HuH-7 (cell line): Measurements from ENCODE around the gene MDH1.
"Not testable (repeated sequence)": the region's sequence is repeated elsewhere in the genome, so short reads cannot be mapped to it uniquely, and the experiment has no call there.

Experiments
- DNase-seq: peaks from one replicate; pipeline ENCODE4 v3.0.0; 2011; ENCODE audit warnings: low spot score

The MDH1 gene

DNA sequence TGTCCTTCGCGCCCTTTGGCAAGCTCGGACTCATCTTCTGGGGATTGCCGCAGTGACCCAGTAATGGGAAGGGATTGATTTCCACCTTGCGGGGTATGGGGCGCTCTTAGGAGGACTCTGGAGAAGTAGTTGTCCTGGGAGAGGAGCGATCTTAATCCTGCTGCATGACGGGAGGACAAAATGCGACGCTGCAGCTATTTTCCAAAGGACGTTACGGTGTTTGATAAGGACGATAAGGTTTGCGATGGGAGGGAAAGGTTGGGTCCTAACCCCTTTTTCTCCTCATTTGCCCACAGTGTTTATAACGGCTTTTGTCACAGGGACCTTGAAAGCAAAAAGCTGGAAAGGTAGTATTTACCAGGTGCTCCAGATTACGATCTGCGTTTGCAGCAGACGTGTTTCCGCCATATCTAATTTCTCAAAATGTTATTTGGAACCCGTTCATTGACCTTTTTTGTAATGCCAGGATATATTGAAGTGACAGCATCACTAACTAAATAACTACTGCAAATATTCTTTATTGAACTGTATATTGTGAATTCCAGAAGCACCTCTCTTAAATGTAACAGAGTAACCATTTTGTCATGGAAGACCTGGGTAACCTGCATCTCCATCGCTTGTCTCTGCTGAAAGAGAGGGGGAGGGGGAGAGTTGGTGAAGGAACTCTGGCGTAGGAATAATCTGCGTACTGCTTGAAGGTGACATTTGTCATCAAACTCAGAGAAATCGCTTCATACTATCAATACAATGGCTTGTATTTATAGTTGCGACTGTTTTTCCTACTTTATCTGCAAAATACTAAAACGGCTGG, 590 bp downstream of the MDH1 start:
- DNase-seq: no peak

GRCh38 chr2:63590626-63591408, 2.1 kb downstream of the MDH1 start:
- no peak for DNase-seq

- no peak for DNase-seq
These were observed 2.9 kb downstream of the MDH1 start for GRCh38 chr2:63591566-63592175.

DNA sequence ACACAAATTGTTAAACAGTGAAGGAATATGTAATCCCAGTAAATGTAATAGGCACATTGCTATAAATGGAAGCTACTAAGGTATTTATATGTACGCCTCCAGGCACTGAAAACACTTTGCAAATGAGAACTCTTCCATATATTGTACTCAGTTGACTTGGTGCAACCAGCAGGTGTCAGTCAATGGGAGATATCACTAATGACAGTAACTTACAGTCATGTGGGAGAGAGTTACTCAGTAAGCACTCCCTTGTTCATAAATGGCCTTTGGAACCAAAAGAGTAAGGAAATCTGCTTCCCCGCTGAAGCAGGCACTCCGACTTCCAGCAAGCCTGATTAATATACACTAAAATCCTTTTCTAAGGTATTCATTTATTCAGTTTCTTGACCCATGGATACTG, 5.9 kb downstream of the MDH1 start:
- no peak for DNase-seq

DNA sequence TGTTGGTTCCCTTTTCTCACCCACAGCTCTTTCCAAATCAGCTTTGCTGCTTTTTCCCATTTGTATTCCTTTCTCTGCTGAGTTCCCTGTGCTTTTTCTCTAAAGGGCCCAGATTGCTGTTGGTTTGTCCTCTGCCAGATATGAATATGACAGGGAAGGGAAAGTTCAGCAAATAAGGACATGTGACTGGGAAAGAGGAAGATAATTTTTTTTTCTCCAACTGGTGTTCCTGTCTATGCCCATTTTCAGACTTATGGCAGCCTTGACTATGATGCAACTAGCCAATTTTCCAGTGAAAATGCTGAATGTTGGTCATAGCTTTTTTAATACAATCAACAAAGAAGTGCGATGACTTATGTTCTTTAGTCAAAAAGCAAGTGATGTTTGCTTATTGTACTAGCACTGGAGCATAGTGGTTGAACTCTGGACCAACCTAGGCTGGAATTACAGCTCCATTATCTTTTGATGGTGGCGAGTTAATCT, 7.7 kb downstream of the MDH1 start:
- no peak for DNase-seq

DNA sequence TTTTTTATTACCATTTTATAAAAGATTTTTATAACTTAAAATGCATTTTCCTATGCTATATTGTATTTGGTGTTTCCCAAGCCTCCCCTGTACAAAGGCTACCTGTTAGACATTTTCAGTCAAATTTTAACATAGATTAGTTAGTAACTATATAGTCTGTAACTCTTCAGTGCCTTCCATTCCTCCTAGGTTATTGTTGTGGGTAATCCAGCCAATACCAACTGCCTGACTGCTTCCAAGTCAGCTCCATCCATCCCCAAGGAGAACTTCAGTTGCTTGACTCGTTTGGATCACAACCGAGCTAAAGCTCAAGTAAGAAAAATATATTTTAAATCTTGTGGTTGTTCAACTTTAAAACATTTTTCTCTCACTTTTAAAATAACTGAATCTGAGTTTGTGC, 10.2 kb downstream of the MDH1 start:
- DNase-seq: no peak

GRCh38 chr2:63600881-63601460, 12.2 kb downstream of the MDH1 start:
- no peak for DNase-seq

DNA sequence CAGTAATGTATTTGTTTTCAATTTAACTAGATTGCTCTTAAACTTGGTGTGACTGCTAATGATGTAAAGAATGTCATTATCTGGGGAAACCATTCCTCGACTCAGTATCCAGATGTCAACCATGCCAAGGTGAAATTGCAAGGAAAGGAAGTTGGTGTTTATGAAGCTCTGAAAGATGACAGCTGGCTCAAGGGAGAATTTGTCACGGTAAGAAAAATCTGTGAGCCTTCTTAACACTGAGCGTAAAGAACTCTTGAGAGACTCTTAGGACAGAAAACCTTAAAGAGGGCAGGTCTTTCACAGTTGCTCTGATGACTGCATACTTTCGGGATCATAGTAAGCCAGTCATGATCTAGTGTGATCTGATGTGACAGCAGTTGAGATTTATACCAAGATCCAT, 15.9 kb downstream of the MDH1 start:
- DNase-seq: no peak

DNA sequence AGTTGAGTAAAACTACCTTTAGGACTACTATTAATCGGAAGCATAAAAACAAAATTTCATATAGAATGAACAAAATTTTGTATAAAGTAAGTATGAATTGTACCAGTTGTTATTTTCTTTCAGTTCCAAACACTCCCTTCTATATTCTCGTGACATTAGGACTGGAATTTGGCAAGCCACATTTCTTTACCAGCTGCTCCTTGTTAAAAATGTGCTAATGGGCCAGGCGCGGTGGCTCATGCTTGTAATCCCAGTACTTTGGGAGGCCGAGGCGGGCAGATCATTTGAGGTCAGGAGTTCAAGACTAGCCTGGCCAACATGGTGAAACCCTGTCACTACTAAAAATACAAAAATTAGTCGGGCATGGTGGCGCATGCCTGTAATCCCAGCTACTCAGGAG, 20.1 kb downstream of the MDH1 start:
- DNase-seq: not testable (repeated sequence)

DNA sequence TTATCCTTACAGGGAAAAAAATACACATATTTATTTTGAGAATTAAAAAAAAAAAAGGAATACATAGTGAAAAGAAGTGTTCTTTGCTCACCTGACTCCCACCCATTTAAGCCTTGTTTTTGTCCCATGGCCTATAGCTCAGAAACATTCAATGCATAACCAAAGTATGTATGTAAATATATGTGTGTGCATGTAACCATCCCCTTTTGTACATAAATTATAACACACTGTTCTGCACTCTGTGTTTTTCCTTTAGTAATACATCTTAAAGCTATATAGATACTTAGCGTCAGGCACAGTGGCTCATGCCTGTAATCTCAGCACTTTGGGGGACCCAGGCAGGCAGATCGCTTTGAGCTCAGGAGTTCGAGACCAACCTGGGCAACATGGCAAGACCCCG, 21.8 kb downstream of the MDH1 start:
- DNase-seq: no peak

DNA sequence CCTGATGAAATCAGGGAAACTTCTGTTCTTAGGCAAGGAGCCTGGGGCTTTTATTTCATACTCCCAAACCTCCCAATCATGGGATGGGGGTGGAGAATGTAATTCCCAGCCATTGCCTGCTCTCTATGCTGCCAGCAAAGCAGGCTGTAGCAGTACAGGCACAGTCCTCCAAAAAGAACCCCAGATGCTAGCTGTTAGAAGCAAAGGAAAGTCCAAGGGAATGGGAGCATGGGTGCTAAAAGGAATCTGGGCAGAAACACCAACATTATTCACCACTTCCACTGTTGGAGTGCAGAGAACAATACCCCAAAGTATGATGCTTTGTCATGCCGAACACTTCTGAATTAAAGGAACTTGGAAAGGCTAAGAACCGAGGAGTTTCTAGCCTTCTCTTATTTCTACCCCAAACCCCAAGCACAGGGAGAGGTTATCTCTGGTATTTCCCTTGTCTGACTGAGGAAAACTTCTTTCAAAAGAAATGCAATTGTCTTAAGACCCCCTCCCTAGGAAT, 24.7 kb downstream of the MDH1 start:
- DNase-seq: no peak

DNA sequence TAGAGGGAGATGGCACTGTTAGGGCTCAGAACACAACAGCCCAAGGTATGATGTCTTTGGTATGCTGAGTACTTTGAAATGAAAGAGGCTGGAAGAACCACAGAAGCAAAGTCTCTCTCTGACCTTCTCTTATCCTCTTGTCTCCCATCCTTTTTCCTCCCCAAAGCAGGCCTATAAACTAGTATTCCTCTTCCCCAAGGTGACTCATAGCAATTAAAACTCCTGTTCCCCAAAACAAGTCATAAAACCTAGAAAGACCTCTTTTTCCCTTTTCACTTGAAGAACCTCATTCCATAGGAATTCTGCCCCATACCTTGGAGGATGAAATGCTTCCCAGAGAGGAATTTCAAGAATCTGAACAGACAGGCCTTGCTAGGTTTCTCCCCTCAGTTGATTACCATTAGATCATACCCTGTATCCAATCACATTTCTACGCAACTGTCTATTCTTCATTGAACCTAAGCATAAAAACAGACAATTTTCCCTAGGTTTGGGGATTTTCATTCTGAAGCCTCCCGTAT, 25.7 kb downstream of the MDH1 start:
- no peak for DNase-seq

DNA sequence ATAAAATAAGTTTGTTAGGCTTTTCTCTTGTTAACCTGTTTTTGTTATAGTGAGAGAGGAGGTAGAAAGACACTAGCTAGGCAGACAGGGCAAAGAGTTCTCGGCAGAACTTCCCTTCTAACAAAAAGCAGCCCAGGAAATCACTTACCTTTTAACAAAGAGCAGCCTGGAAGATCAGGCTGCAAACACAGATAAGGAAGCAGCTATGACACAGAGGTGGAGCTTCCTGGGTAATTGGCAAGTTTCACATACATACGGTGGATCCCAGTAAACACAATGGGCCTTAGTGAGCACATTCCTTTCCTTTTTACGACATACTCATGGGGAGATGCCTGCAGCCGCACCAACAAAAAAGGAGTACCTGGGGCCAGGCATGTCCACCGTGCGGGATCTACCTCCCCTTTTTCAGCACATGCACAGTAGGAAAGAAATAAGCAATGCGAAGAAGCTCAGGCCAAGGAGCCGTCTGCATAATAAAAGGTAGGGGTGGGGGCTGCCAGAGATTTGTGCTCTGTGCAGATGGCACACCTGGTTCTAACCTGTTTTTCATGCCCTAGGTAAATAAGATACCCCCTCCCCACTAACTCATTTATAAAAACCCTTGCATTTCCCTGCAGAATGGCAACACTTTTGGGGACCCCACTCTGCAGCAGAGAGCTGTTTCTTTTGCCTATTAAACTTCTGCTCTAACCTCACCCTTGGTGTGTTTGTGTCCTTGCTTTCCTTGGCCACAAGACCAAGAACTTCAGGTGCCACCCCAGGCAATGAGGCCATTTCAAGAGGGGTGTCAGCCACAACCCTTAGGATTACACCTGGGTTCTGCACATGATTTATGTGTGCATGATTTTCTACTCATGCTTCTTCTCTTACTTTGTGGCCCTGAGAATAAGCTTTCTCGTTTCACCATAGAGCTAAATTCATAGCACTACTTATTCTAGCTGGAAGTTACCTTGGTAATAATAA, 26.5 kb downstream of the MDH1 start:
- peak; percentile 61 for DNase-seq

DNA sequence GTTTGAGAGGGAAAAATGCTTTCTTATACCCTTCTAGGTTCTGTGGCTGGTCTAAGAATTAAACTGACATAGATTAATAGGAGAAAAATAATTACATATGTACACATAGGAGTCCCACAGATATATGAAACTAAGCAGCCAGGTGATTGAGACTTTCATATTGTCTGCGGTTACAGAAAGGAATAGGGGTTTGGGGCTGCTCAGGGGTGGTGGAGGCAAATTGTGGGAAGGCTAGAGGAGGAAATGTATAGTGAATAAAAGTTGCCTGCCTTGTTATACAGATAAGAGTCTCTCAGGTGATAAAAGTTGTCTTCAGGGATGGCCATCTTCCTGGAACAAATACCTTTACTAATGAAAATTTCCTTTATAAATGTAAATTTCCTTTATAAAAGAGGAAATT, 28.6 kb downstream of the MDH1 start:
- DNase-seq: no peak

DNA sequence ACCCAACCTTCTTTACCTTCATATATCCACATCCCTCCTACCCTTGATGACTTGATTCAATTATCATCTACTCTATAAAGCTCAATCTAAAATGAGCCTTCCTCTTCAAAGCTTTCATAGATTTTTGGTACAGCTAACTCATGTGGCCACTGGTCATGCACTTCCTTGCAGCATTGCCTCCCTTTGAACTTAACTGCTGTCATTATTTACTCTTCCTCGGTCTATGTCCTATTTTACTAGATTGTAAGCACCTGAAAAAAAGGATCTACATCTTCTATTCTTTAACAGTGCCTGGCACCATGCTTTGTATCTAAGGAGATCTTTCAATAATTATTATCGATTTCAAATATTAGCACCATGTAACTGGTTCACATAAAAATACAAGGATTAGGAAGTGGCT, 30.6 kb downstream of the MDH1 start:
- no peak for DNase-seq

DNA sequence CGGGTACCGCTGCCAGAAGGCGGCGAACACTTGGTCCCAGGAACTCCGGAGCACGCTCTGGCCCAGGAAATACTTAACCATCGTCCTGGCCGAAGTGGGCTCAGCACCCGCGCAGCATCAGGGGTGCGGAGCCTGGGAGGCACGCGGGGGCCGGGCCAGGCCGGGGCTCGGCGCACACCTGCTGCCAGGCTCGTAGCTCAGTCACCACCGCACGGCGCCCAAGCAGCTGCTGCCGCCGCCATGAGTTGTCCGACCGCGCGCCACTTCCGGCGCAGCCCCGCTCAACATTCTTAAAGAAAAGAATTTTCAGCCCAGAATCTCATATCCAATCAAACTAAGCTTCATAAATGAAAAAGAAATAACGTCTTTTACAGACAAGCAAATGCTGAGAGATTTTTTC, 34.0 kb downstream of the MDH1 start:
- no peak for DNase-seq

- DNase-seq: not testable (repeated sequence)
These were observed 35.0 kb downstream of the MDH1 start for GRCh38 chr2:63623763-63624162.

GRCh38 chr2:63627866-63628265, 39.1 kb downstream of the MDH1 start:
- no peak for DNase-seq

GRCh38 chr2:63628403-63628942, 39.7 kb downstream of the MDH1 start:
- DNase-seq: no peak

GRCh38 chr2:63631501-63631900, 42.7 kb downstream of the MDH1 start:
- no peak for DNase-seq

GRCh38 chr2:63632382-63632781, 43.6 kb downstream of the MDH1 start:
- DNase-seq: no peak
